ENCODE measurements around the gene NPHP4.
"Not testable (repeated sequence)": the region's sequence is repeated elsewhere in the genome, so short reads cannot be mapped to it uniquely, and the experiment has no call there.

The NPHP4 gene

GRCh38 chr1:5909576-5910275, 82.5 kb downstream of the NPHP4 start:
- FAIRE-seq: no peak

- no peak for FAIRE-seq
Observed at GRCh38 chr1:5908461-5909375, 83.5 kb downstream of the NPHP4 start.

- no peak for FAIRE-seq
Observed at GRCh38 chr1:5907966-5908365, 84.3 kb downstream of the NPHP4 start.

GRCh38 chr1:5907386-5907785, 84.8 kb downstream of the NPHP4 start:
- FAIRE-seq: no peak

- no peak for FAIRE-seq
Observed at GRCh38 chr1:5906966-5907365, 85.3 kb downstream of the NPHP4 start.

- no peak for FAIRE-seq
Observed at GRCh38 chr1:5906116-5906515, 86.1 kb downstream of the NPHP4 start.

- no peak for FAIRE-seq
Observed at GRCh38 chr1:5905436-5905835, 86.8 kb downstream of the NPHP4 start.

GRCh38 chr1:5904551-5904950, 87.7 kb downstream of the NPHP4 start:
- FAIRE-seq: no peak

- no peak for FAIRE-seq
Observed at GRCh38 chr1:5903680-5904079, 88.5 kb downstream of the NPHP4 start.

GRCh38 chr1:5903031-5903430, 89.2 kb downstream of the NPHP4 start:
- FAIRE-seq: no peak

GRCh38 chr1:5901841-5902240, 90.4 kb downstream of the NPHP4 start:
- no peak for FAIRE-seq

- no peak for FAIRE-seq
Observed at GRCh38 chr1:5901150-5901549, 91.1 kb downstream of the NPHP4 start.

- no peak for FAIRE-seq
Observed at GRCh38 chr1:5898266-5898665, 94.0 kb downstream of the NPHP4 start.

- FAIRE-seq: no peak
Observed at GRCh38 chr1:5896706-5897660, 95.2 kb downstream of the NPHP4 start.

- FAIRE-seq: no peak
Observed at GRCh38 chr1:5895446-5896406, 96.5 kb downstream of the NPHP4 start.

GRCh38 chr1:5893699-5894278, 98.4 kb downstream of the NPHP4 start:
- not testable (repeated sequence) for FAIRE-seq

- no peak for FAIRE-seq
Observed at GRCh38 chr1:5892329-5892728, 99.9 kb downstream of the NPHP4 start.

GRCh38 chr1:5891736-5892135, 100.5 kb downstream of the NPHP4 start:
- FAIRE-seq: no peak

GRCh38 chr1:5891137-5891536, 101.1 kb downstream of the NPHP4 start:
- FAIRE-seq: no peak

- FAIRE-seq: no peak
Observed at GRCh38 chr1:5890346-5891106, 101.7 kb downstream of the NPHP4 start.

Data from colon (tissue), 2 donors.